ENCODE results near the gene IRAK1.

- no peak for TF ChIP-seq FOXM1 (IDR thresholded peaks at IDR 0.05; ENCODE audit: low read depth)
- no peak for TF ChIP-seq CTCF (IDR thresholded peaks at IDR 0.05)
- TF ChIP-seq, protein P1, sequence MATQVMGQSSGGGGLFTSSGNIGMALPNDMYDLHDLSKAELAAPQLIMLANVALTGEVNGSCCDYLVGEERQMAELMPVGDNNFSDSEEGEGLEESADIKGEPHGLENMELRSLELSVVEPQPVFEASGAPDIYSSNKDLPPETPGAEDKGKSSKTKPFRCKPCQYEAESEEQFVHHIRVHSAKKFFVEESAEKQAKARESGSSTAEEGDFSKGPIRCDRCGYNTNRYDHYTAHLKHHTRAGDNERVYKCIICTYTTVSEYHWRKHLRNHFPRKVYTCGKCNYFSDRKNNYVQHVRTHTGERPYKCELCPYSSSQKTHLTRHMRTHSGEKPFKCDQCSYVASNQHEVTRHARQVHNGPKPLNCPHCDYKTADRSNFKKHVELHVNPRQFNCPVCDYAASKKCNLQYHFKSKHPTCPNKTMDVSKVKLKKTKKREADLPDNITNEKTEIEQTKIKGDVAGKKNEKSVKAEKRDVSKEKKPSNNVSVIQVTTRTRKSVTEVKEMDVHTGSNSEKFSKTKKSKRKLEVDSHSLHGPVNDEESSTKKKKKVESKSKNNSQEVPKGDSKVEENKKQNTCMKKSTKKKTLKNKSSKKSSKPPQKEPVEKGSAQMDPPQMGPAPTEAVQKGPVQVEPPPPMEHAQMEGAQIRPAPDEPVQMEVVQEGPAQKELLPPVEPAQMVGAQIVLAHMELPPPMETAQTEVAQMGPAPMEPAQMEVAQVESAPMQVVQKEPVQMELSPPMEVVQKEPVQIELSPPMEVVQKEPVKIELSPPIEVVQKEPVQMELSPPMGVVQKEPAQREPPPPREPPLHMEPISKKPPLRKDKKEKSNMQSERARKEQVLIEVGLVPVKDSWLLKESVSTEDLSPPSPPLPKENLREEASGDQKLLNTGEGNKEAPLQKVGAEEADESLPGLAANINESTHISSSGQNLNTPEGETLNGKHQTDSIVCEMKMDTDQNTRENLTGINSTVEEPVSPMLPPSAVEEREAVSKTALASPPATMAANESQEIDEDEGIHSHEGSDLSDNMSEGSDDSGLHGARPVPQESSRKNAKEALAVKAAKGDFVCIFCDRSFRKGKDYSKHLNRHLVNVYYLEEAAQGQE (IDR thresholded peaks at IDR 0.05; ENCODE audit: low read depth, low read length): no peak
- TF ChIP-seq POLR2AphosphoS5 (IDR thresholded peaks at IDR 0.05; ENCODE audit: low read depth, low read length): no peak
- TF ChIP-seq SIN3A (IDR thresholded peaks at IDR 0.05; ENCODE audit: borderline replicate concordance, low read depth, low read length): no peak
- no peak for TF ChIP-seq NRF1 (IDR thresholded peaks at IDR 0.05; ENCODE audit: low read depth, low read length)
- TF ChIP-seq MAX (IDR thresholded peaks at IDR 0.05; ENCODE audit: low read depth): no peak
- TF ChIP-seq PBX3 (IDR thresholded peaks at IDR 0.05): no peak
- TF ChIP-seq EZH2phosphoT487 (IDR thresholded peaks at IDR 0.05; ENCODE audit: borderline replicate concordance, low read depth): no peak
- no peak for TF ChIP-seq GABPA (IDR thresholded peaks at IDR 0.05; ENCODE audit: low read depth)
Measured at GRCh38 chrX:153960786-153961185, 58.9 kb downstream of the IRAK1 start.
